Left ventricle myocardium inferior (tissue), 1 donor: ENCODE data around the gene BTBD19. TPM values are rescaled to one million over a fixed set of nuclear protein-coding genes. Genes with fewer than 3 reads are reported as not detected.
"Not testable (repeated sequence)": the region's sequence is repeated elsewhere in the genome, so short reads cannot be mapped to it uniquely, and the experiment has no call there.

Experiments used
- DNase-seq: peaks from one replicate; pipeline ENCODE4 v3.0.0-alpha.2; 2020
- H3K27ac ChIP-seq: fragments of 200-600 bp; replicated peaks from 2 replicates; pipeline ENCODE4 v1.8.0; 2021
- H3K27me3 ChIP-seq: fragments of 200-600 bp; 2 replicates; pipeline ENCODE4 v1.8.0; 2021; ENCODE audit warnings: low read depth
- H3K36me3 ChIP-seq: fragments of 200-600 bp; 2 replicates; pipeline ENCODE4 v1.8.0; 2021
- H3K4me1 ChIP-seq: fragments of 200-600 bp; 2 replicates; pipeline ENCODE4 v1.8.0; 2021
- H3K4me3 ChIP-seq: fragments of 200-600 bp; 2 replicates; pipeline ENCODE4 v1.8.0; 2021; ENCODE audit warnings: mild to moderate bottlenecking, moderate library complexity
- H3K9me3 ChIP-seq: fragments of 200-600 bp; replicated peaks from 2 replicates; pipeline ENCODE4 v1.8.0; 2021
- intact Hi-C: fragments of 100-400 bp; cut with micrococcal nuclease; formaldehyde crosslinking; loops from one replicate; pipeline ENCODE4 v1.11.0; 2022
- long read RNA-seq: library from polyadenylated mRNA; unstranded; transcript quantifications from one replicate; pipeline ENCODE4 v2.0.0, GENCODE V29; 2021
- total RNA-seq: library from RNA; stranded (reverse); fragmentation: NEBNext Ultra II Directional; extraction: Animal tissue kit (Norgen Biotek cat#: 25700); gene quantifications from one replicate; pipeline ENCODE4 v1.2.1, GENCODE V29; 2021
- TF ChIP-seq, protein P1 (sequence below): fragments of 200-600 bp; IDR thresholded peaks from 2 replicates; pipeline ENCODE4 v1.8.0; 2021; ENCODE audit warnings: antibody characterized with exemption, mild to moderate bottlenecking, borderline replicate concordance
- donor health status: DM: no; HTN: yes; CAD: no; lungs with severe emphysema.

Gene BTBD19, protein sequence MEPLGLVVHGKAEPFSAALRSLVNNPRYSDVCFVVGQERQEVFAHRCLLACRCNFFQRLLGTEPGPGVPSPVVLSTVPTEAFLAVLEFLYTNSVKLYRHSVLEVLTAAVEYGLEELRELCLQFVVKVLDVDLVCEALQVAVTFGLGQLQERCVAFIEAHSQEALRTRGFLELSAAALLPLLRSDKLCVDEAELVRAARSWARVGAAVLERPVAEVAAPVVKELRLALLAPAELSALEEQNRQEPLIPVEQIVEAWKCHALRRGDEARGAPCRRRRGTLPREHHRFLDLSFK
- total RNA-seq: 3.5 TPM
- long read RNA-seq, partial matches to known transcripts: 0 of 1 reads
- long read RNA-seq, other reads (novel, unspliced or antisense): 1 of 1 reads

DNA sequence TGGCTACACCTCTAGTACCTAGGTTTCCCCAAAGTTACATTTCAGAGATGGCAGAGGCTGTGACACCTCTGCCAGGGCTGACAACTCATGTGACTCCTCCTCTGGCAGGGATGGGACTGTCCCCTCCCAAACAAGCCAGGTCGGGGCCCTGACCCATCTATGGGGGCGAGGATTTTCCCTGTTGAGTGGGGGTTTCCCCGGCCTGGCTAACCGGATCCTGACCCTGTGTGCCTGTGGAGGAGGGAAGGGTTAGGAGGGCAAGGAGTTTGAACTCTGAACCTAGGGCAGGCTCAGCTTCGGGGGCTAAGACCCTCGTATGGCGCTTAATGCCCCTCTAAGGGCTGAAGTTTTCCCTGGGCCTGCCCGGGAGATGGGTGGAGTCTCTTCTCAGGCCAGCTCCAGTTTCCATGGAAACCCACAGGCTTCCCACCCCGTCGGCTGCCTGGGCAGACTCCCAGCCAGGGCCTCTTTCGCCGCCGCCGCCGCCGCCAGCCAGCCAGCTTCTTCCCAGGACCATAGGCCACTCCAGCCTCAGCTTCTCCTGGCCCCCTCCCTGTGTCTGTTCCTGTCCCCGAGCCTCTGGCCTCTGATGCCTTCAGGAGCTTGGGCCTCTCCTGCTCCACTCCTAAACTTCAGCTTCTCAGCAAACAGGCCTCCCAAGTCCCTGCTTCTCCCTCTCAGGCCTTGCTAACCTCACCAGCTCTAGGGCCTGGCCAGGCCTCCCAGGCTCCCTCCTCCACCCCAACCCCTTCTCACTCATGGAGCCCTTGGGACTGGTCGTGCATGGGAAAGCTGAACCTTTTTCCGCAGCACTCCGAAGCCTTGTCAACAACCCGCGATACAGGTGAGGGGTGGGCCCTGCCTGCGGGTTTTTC, at the start of gene BTBD19:
Gene BTBD19 (plus strand): TSS at position 461 of the 875 bp plus-strand sequence. CDS start 298 bp downstream, at position 759.
- intact Hi-C loops: no loop called here
- Histone ChIP-seq H3K4me3 (peak within 1 kb of the TSS; percentile 61), H3K9me3 (no peaks in the 10 kb centered on the region), H3K27ac (peak within 1 kb of the TSS; percentile 100), H3K27me3 (no peaks in the 10 kb centered on the region), H3K36me3 (peaks cover 35% of the 10 kb centered on the region), H3K4me1 (peaks cover 98% of the 10 kb centered on the region)
- TF ChIP-seq, protein P1, sequence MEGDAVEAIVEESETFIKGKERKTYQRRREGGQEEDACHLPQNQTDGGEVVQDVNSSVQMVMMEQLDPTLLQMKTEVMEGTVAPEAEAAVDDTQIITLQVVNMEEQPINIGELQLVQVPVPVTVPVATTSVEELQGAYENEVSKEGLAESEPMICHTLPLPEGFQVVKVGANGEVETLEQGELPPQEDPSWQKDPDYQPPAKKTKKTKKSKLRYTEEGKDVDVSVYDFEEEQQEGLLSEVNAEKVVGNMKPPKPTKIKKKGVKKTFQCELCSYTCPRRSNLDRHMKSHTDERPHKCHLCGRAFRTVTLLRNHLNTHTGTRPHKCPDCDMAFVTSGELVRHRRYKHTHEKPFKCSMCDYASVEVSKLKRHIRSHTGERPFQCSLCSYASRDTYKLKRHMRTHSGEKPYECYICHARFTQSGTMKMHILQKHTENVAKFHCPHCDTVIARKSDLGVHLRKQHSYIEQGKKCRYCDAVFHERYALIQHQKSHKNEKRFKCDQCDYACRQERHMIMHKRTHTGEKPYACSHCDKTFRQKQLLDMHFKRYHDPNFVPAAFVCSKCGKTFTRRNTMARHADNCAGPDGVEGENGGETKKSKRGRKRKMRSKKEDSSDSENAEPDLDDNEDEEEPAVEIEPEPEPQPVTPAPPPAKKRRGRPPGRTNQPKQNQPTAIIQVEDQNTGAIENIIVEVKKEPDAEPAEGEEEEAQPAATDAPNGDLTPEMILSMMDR: no peak
- peak; percentile 88 for DNase-seq

DNA sequence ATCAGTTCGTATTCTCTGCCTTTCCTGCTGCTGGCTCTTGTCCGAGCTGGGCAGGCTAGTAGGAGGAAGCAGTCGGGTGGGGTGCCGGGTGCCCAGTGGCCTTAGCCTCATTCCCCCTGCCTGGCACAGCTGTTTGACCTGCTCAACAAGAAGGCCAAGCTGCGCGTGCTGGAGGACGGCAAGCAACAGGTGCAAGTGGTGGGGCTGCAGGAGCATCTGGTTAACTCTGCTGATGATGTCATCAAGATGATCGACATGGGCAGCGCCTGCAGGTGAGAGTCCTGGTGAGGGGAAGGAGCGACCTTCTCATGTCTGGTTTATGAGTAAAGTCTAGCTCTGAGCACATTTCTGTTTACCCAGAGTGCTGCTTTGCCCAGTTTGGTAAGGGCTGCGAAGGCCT, 49.2 kb upstream of the BTBD19 start:
- no peaks in the 10 kb centered on the region for H3K27me3 ChIP-seq
- no peak overlapping the region for H3K27ac ChIP-seq
- peaks cover 6% of the 10 kb centered on the region for H3K4me1 ChIP-seq
- no peak for DNase-seq
- H3K36me3 ChIP-seq: no peaks in the 10 kb centered on the region
- TF ChIP-seq, protein P1: no peak
- intact Hi-C loops: no loop called here
- no peaks in the 10 kb centered on the region for H3K9me3 ChIP-seq
- H3K4me3 ChIP-seq: no peak overlapping the region

DNA sequence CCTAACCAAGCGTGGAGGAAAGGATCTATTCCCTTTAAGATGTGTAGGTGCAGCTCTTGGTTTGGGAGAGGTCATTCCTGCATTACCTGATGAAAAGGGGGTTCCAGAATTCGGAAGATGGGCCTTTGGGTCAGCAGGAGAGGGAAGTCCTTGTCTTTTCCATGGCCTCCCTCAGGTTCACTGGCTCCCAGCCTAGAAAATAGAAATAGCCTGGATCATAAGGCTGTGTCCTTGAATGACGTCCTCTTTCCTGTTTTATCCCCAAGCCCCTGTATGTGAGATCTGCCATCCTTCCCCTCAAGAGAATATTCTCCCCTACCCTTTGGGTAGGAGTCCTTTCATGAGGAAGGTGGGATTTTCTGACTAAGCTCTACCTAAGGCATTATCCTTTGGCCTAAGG, 47.4 kb upstream of the BTBD19 start:
- Histone ChIP-seq H3K9me3 (no peaks in the 10 kb centered on the region), H3K4me3 (no peak overlapping the region), H3K36me3 (no peaks in the 10 kb centered on the region), H3K27ac (no peak overlapping the region), H3K27me3 (no peaks in the 10 kb centered on the region), H3K4me1 (peaks cover 6% of the 10 kb centered on the region)
- intact Hi-C loops: no loop called here
- DNase-seq: no peak
- TF ChIP-seq, protein P1: no peak

DNA sequence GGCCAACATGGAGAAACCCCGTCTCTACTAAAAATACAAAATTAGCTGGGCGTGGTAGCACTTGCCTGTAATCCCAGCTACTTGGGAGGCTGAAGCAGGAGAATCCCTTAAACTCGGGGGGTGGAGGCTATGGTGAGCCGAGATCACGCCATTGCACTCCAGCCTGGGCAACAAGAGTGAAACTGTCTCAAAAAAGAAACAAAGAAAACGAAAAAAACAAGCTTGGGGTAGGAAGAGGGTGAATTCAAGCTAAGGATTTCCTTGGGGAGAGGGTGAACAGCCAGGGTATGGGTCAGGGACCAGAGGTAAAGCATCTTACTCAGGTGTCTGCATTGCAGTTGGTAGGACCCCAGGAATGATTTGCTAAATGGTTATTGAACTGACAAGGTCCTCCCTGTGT, 41.9 kb upstream of the BTBD19 start:
- H3K27me3 ChIP-seq, H3K27ac ChIP-seq, H3K9me3 ChIP-seq, DNase-seq, H3K36me3 ChIP-seq, intact Hi-C loops, H3K4me3 ChIP-seq, H3K4me1 ChIP-seq: not testable (repeated sequence)

DNA sequence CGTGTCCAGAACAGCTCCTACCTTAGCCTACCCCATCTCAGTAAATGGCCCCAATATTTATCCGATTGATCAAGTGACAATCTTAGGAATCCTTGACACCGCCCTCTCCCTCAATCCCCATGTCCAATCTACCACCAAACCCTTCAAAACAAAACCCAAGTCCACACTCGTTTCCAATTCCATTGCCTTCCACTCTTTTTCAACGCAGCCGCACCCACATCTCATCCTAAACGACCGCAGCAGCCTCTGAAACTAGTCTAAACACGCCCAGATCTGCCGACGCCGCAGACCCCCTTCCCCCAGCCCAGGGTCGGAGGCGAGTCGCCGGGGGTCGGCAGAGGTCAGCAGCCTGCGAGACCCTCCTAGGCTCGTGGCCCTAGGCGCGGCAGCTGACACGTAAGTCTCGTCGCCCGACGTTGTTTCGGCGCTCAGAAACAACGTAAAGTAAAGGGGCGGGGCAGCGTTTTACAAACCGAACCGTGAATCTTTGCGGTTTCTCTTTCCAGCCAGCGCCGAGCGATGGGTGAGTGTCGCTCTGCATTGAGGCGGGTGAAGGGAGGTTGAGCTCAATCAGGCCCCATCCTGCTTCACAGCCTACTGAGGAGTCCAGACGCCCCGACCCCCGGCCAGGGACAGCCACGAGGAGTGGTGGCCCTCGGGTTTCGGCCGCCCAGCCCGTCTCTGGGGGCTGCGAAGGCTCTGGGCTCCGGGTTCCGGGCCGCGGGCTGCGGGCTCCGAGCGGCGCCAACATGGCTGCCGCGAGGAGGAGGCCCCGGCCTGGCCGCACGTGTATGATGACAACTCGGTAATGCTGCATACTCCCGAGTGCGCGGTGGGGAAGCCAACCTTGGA, 33.0 kb upstream of the BTBD19 start, which contains the start of gene RPS8:
Gene RPS8 (plus strand): TSS at position 463 of the 852 bp plus-strand sequence. CDS start 57 bp downstream, at position 520.
- peak; percentile 91 for DNase-seq
- Histone ChIP-seq H3K9me3 (no peaks in the 10 kb centered on the region), H3K27ac (peak within 1 kb of the TSS; percentile 95), H3K27me3 (no peaks in the 10 kb centered on the region), H3K36me3 (peaks cover 38% of the 10 kb centered on the region), H3K4me1 (peaks cover 42% of the 10 kb centered on the region), H3K4me3 (peak within 1 kb of the TSS; percentile 82)
- intact Hi-C loops: no loop called here
- TF ChIP-seq, protein P1: no peak
